ENCODE data around the gene ANXA11.

The ANXA11 gene

DNA sequence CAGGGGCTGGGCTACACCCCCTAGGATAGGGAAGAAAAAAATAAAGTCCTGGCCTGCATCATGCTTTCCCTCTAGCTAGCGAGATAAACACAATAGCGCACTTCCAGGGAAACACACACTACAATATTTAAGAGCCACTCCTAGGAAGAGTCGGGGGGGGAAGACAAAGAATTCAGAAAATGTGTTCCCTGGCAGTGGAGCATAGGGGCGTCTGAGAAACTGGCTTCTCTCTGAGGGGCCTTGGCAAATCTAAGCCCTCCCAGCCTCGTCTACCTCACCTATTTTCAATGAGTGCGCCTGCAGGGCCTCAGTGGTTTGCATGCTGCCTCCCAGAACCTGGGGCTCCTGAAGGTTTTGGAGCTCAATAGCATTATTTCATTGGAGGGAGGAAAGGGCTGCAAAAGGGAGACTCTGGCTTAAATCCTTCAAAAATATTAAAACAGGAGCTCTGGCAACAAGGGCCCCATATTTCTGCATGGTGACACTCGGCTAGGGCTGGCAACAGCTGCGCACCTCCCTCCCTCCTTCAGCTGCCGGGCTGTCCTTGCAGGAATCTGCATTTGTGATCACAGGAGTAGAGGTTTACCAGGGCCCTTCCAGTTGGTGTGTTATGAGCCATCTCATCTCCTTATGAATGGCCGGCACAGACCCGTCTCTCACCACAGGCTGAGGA, 10.8 kb downstream of the ANXA11 start:
- no peak overlapping the region for H3K4me3 Mint-ChIP-seq
- peaks cover 7% of the 10 kb centered on the region for H3K36me3 Mint-ChIP-seq (ENCODE audit: insufficient read depth)
- H3K27ac Mint-ChIP-seq (ENCODE audit: low read depth): no peak overlapping the region
- DNase-seq (ENCODE audit: low spot score in 2 of 2): no peak
- H3K4me1 Mint-ChIP-seq: peaks cover 59% of the 10 kb centered on the region
- H3K27me3 Mint-ChIP-seq: no peaks in the 10 kb centered on the region
- H3K9me3 Mint-ChIP-seq: no peaks in the 10 kb centered on the region
- no peak for ATAC-seq (replicated peaks; ENCODE audit: extremely low read depth, poor library complexity, severe bottlenecking)

DNA sequence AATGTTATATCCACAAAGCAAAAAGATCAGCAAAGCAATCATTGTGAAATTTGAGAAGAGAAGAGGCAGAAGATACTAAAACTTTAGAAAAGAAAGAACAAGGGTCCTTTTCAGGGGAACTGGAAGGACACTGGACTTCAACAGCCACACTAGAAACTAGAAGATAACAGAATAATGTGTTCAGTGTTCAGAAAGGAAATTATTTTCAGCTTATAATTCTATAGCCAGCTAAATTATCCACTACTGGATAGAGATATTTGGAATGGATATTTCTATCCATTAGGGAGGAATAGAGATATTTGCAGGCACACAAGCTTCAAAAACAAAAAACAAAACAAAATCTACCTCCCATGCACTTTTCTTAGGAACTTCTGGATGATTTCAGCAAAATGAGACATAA, 12.8 kb downstream of the ANXA11 start:
- H3K27ac Mint-ChIP-seq (ENCODE audit: low read depth): peak overlapping the region; percentile 86
- ATAC-seq (replicated peaks; ENCODE audit: extremely low read depth, poor library complexity, severe bottlenecking): no peak
- no peak overlapping the region for H3K4me3 Mint-ChIP-seq
- H3K9me3 Mint-ChIP-seq: no peaks in the 10 kb centered on the region
- H3K27me3 Mint-ChIP-seq: no peaks in the 10 kb centered on the region
- DNase-seq (ENCODE audit: low spot score in 2 of 2): no peak
- peaks cover 73% of the 10 kb centered on the region for H3K4me1 Mint-ChIP-seq
- peaks cover 11% of the 10 kb centered on the region for H3K36me3 Mint-ChIP-seq (ENCODE audit: insufficient read depth)

DNA sequence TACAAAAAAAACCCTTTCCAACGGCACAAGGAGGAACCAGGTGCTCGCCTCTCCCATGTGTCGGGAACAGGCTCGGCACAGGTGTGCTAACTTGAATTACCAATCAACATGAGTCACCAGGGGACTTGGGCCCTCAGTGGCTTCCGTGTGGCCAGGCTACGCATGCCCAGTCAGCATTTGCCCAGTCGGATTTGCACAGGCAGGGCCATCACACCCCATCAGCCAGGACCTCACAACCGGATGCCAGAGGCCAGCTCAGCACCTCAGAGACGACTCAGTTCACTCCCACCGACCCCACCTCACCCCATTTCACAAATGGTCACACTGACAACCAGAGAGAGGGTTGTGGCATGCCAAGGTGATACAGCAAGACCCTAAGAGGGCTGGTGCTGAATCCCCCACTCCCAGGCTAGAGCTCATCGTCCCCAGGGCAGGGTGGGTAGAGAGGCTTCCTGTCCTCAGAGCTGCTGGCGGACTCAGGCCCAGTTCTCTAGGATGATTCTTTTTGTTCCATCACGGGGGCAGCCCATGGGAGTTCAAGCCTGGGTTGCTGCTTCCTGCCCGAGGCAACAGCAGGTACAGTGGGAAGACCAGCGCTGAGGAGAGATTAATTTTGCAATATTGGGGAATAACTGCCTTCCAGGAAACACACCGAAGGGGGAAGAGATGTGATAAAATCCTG, 13.6 kb downstream of the ANXA11 start:
- DNase-seq (ENCODE audit: low spot score in 2 of 2) (peak in 1 of 2 donors; percentile 23), ATAC-seq (replicated peaks; ENCODE audit: extremely low read depth, poor library complexity, severe bottlenecking) (no peak)
- Mint-ChIP-seq H3K4me1 (peaks cover 72% of the 10 kb centered on the region), H3K4me3 (peak overlapping the region; percentile 61), H3K36me3 (ENCODE audit: insufficient read depth) (peaks cover 15% of the 10 kb centered on the region), H3K27me3 (no peaks in the 10 kb centered on the region), H3K27ac (ENCODE audit: low read depth) (peak overlapping the region; percentile 86), H3K9me3 (no peaks in the 10 kb centered on the region)

DNA sequence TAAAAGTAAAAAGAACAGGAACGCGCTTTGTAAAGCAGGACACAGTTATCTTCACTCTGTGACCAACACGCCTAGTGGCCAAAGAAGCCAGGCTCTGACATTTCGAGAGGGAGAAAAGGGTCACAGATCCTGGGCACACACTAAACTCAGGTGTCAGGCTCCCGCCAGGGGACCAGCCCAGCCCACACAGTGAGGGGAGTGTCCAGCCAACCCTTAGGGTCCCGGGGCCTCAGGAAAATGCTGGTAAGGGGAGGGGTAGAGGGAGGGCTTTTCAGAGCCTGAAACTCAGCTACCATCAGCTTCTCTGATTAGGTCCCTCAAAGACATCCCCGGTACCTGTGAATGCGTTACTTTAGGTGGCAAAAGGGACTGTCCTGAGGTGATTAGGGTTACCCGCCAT, 16.6 kb downstream of the ANXA11 start:
- H3K27me3 Mint-ChIP-seq: no peaks in the 10 kb centered on the region
- no peaks in the 10 kb centered on the region for H3K9me3 Mint-ChIP-seq
- DNase-seq (ENCODE audit: low spot score in 2 of 2): no peak
- no peak for ATAC-seq (replicated peaks; ENCODE audit: extremely low read depth, poor library complexity, severe bottlenecking)
- peaks cover 10% of the 10 kb centered on the region for H3K36me3 Mint-ChIP-seq (ENCODE audit: insufficient read depth)
- H3K4me1 Mint-ChIP-seq: peaks cover 80% of the 10 kb centered on the region
- H3K4me3 Mint-ChIP-seq: peak overlapping the region; percentile 64
- peak overlapping the region; percentile 79 for H3K27ac Mint-ChIP-seq (ENCODE audit: low read depth)

DNA sequence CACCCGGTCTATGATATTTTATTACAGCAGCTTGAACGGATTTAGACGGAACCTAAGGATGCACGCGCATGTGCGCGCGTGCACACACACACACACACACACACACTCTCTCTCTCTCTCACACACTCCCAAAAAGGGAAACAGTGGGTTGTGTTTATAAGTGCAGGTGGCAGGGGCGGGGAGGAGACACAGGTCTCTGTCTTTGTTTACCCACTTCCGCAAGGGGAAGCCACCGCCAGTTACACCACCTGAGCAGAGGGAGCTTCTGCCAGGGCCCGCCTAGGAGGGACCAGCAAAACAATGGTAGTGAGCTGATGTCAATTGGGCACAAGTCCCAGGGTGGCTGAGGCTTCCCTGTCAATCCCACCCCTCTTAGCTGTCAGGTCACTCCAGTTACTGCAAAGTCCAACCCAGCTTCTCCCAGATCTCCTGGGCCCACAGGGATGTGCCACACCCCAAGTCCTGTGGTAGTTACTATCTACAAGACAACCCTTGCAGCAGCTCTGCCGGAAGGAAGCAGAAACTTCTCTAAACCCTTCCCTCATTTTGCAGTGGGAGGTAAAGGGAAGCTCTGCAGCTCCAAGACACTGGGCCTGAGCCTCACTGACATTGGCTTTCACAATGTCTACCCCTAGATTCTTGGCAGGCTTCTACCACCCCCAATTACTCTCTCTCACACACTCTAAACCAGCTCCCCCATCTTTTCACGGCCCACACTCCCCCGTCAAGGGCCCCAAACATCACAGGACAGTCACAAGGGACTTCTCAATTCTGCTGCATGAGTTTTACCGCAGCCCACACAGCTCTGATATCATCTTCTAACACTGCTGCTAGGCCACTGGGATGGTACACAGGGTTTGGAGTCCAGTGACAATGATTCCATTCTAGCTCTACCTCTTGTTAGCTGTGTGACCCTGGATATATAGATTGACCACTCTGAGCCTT, 17.6 kb downstream of the ANXA11 start:
- peak overlapping the region; percentile 79 for H3K27ac Mint-ChIP-seq (ENCODE audit: low read depth)
- ATAC-seq (replicated peaks; ENCODE audit: extremely low read depth, poor library complexity, severe bottlenecking) (peak; percentile 92), DNase-seq (ENCODE audit: low spot score in 2 of 2) (peak; percentile 58 to 79)
- peaks cover 86% of the 10 kb centered on the region for H3K4me1 Mint-ChIP-seq
- peaks cover 13% of the 10 kb centered on the region for H3K36me3 Mint-ChIP-seq (ENCODE audit: insufficient read depth)
- H3K4me3 Mint-ChIP-seq: peak overlapping the region; percentile 64
- no peaks in the 10 kb centered on the region for H3K27me3 Mint-ChIP-seq
- no peaks in the 10 kb centered on the region for H3K9me3 Mint-ChIP-seq

DNA sequence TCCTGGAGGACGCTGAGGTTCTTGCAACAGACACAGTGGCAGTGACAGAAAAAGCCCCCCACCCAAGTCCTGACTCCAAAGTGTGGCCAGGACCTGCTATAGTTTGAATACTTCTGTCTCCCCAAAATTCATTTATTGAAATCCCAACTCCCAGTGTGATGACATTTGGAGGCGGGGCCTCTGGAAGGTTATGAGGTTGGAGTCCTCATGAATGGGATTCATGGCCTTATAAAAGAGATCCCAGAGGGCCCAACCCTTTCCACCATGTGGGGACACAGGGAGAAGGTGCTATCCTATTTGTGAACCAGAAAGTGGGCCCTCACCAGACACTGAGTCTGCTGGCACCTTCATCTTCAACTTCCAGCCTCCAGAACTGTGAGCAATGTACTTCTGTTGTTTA, 18.3 kb downstream of the ANXA11 start:
- DNase-seq (ENCODE audit: low spot score in 2 of 2) (no peak), ATAC-seq (replicated peaks; ENCODE audit: extremely low read depth, poor library complexity, severe bottlenecking) (no peak)
- Mint-ChIP-seq H3K4me1 (peaks cover 84% of the 10 kb centered on the region), H3K36me3 (ENCODE audit: insufficient read depth) (peaks cover 13% of the 10 kb centered on the region), H3K4me3 (peak overlapping the region; percentile 64), H3K27me3 (no peaks in the 10 kb centered on the region), H3K9me3 (no peaks in the 10 kb centered on the region), H3K27ac (ENCODE audit: low read depth) (peak overlapping the region; percentile 79)

DNA sequence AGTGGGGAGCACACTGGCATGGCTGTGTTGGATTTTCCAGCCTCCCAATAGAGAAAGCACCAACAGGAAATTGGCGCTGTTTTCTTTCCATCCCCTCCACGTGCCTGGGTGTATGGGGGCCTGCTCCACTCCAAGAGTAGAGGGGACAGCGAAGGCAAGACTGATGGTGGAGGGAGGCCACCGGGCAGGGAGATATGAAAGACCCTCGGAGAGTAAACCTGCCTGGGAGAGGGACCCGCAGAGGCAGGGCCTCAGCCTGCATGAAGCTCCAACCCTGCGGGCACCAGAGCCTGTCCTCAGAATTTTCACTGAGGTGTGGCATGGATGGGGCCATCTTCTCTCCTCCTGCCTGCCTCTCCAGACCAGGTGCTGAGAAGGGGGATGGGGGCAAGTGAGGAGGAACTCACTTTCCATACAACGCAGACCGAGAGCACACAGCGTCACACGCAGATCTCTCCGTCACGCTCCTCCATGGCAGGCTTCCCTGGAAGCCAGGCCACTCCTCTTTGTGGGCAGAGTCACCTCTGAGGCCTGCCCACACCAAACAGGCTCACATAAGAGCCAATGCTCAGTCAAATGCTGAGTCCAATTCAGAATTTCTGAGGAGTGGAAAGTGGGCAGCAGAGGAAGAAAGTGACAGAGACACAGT, 18.8 kb downstream of the ANXA11 start:
- Mint-ChIP-seq H3K27me3 (no peaks in the 10 kb centered on the region), H3K4me1 (peaks cover 84% of the 10 kb centered on the region), H3K27ac (ENCODE audit: low read depth) (peak overlapping the region; percentile 79), H3K4me3 (peak overlapping the region; percentile 43), H3K36me3 (ENCODE audit: insufficient read depth) (peaks cover 16% of the 10 kb centered on the region), H3K9me3 (no peaks in the 10 kb centered on the region)
- DNase-seq (ENCODE audit: low spot score in 2 of 2) (no peak), ATAC-seq (replicated peaks; ENCODE audit: extremely low read depth, poor library complexity, severe bottlenecking) (no peak)

DNA sequence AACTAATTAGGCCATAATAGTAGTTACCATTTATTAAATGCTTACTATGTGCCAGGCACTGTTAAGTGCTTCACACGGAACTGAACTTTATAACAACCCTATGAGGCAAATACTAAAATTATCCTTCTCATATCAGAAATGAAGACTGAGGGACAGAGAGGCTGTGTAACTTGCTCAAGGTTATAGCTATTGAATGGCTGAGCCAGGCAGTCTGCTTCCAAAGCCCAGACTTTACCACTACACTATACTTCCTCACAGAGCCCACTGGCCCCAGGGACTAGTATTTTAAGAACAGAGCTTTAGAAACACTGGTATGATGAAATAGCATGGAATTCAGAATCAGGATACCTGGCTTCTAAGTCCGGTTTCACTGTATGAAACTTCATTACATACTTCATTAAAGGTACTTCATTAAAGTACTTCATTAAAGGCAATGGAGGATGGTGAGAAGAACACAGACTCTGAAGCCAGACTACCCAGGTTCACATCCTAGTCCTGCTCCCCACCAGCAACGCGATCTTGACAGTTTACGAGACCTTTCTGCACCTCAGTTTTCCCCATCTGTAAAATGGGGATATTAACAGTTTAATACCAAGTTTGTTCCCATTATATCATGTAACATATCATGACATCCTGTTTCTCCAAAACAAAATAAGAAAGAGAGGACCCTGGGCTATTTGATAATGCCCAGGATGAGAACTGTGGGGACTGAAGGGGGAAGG, 19.6 kb downstream of the ANXA11 start:
- no peaks in the 10 kb centered on the region for H3K9me3 Mint-ChIP-seq
- DNase-seq (ENCODE audit: low spot score in 2 of 2) (no peak), ATAC-seq (replicated peaks; ENCODE audit: extremely low read depth, poor library complexity, severe bottlenecking) (no peak)
- peak overlapping the region; percentile 43 for H3K4me3 Mint-ChIP-seq
- H3K27ac Mint-ChIP-seq (ENCODE audit: low read depth): peak overlapping the region; percentile 79
- H3K36me3 Mint-ChIP-seq (ENCODE audit: insufficient read depth): peaks cover 18% of the 10 kb centered on the region
- peaks cover 82% of the 10 kb centered on the region for H3K4me1 Mint-ChIP-seq
- H3K27me3 Mint-ChIP-seq: no peaks in the 10 kb centered on the region

DNA sequence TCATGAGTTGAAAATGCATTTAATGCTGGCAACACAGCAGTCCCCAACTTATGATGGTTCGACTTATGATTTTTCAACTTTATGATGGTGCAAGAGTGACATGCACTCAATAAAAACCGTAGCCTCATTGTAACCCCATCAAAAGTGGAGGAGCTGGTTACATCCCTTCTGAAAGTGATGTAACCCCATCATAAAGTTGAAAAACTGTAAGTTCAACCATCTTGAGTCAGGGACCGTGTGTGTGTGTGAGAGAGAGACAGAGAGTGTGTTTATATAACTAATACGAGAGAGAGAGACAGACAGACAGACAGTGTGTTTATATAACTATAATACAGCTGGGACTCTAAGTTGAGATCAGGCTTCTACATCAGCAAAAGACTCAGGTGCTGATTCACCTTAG, 21.0 kb downstream of the ANXA11 start:
- Mint-ChIP-seq H3K4me1 (peaks cover 83% of the 10 kb centered on the region), H3K36me3 (ENCODE audit: insufficient read depth) (peaks cover 27% of the 10 kb centered on the region), H3K4me3 (no peak overlapping the region), H3K27ac (ENCODE audit: low read depth) (peak overlapping the region; percentile 36), H3K27me3 (no peaks in the 10 kb centered on the region), H3K9me3 (no peaks in the 10 kb centered on the region)
- DNase-seq (ENCODE audit: low spot score in 2 of 2) (no peak), ATAC-seq (replicated peaks; ENCODE audit: extremely low read depth, poor library complexity, severe bottlenecking) (no peak)

DNA sequence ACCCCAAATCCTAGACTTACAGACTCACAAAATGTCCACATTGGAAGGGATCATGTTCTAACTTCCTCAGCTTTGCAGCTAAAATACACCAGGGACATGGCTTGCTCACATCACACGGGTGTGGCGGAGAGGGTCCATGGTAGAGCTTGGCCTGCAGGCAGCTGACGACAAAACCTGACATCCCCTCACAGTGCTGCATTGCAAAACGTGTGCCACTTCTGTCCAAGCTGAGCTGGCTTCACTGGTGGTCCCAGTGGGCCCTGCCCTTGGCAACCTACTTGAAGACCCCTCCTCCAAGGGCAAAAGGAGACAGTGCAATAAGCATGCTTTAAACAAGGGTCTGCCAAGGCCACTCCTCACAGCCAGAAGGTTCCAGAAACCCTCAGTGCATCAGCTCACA, 21.9 kb downstream of the ANXA11 start:
- no peak for DNase-seq (ENCODE audit: low spot score in 2 of 2)
- Mint-ChIP-seq H3K4me3 (no peak overlapping the region), H3K9me3 (no peaks in the 10 kb centered on the region), H3K36me3 (ENCODE audit: insufficient read depth) (peaks cover 29% of the 10 kb centered on the region), H3K4me1 (peaks cover 83% of the 10 kb centered on the region), H3K27ac (ENCODE audit: low read depth) (no peak overlapping the region), H3K27me3 (no peaks in the 10 kb centered on the region)
- ATAC-seq (replicated peaks; ENCODE audit: extremely low read depth, poor library complexity, severe bottlenecking): no peak

DNA sequence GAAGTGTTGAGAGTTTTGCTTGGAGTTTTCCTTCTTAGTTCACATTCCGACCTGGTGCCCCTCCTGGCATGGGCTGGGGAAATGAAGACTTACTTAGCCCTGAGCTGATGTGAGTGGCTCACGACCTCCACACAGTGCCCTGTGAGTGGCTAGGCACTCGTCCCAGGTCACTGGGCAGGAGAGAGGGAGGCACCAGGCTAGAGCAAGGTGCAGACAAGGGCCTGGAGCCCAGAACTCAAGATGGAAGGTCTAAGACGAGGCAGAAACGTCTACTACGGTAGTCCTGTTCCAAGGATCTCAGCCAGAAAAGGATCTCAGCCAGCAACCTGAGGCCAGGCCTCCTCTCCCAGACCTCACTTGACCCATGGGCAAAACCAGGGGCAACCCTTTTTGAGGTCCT, 22.4 kb downstream of the ANXA11 start:
- Mint-ChIP-seq H3K4me3 (no peak overlapping the region), H3K36me3 (ENCODE audit: insufficient read depth) (peaks cover 29% of the 10 kb centered on the region), H3K4me1 (peaks cover 83% of the 10 kb centered on the region), H3K27me3 (no peaks in the 10 kb centered on the region), H3K9me3 (no peaks in the 10 kb centered on the region), H3K27ac (ENCODE audit: low read depth) (peak overlapping the region; percentile 46)
- ATAC-seq (replicated peaks; ENCODE audit: extremely low read depth, poor library complexity, severe bottlenecking) (no peak), DNase-seq (ENCODE audit: low spot score in 2 of 2) (no peak)

Data from central memory CD8-positive, alpha-beta T cell (primary cell).